NCI-H1417 treated with DMSO at 0.1 percent for 48 hours (cell line): ENCODE data around the gene ERGIC1.

Experiments used
- DNase-seq: peaks from one replicate; lab custom pipeline; 2025; lab: John Stamatoyannopoulos, UW

ERGIC1 gene

GRCh38 chr5:172828911-172829431, 5.1 kb upstream of the ERGIC1 start:
- no peak for DNase-seq

GRCh38 chr5:172830275-172830799, 3.7 kb upstream of the ERGIC1 start:
- DNase-seq: no peak

GRCh38 chr5:172830876-172831662, 3.0 kb upstream of the ERGIC1 start:
- DNase-seq: no peak

- DNase-seq: no peak
Observed at GRCh38 chr5:172832383-172833315, 1.4 kb upstream of the ERGIC1 start.

GRCh38 chr5:172833372-172833685, 722 bp upstream of the ERGIC1 start:
- DNase-seq: no peak

GRCh38 chr5:172834415-172835289, 601 bp downstream of the ERGIC1 start:
- DNase-seq: no peak

GRCh38 chr5:172835290-172835993, 1.4 kb downstream of the ERGIC1 start:
- no peak for DNase-seq

GRCh38 chr5:172835994-172836356, 1.9 kb downstream of the ERGIC1 start:
- no peak for DNase-seq

- DNase-seq: no peak
Observed at GRCh38 chr5:172837640-172838039, 3.6 kb downstream of the ERGIC1 start.

- DNase-seq: no peak
Observed at GRCh38 chr5:172838151-172838875, 4.3 kb downstream of the ERGIC1 start.

GRCh38 chr5:172839669-172840431, 5.8 kb downstream of the ERGIC1 start:
- no peak for DNase-seq

GRCh38 chr5:172840432-172841154, 6.5 kb downstream of the ERGIC1 start:
- DNase-seq: no peak

GRCh38 chr5:172841256-172841655, 7.2 kb downstream of the ERGIC1 start:
- no peak for DNase-seq

GRCh38 chr5:172843825-172844576, 9.9 kb downstream of the ERGIC1 start:
- no peak for DNase-seq

- no peak for DNase-seq
Observed at GRCh38 chr5:172844577-172844838, 10.5 kb downstream of the ERGIC1 start.

- DNase-seq: no peak
Observed at GRCh38 chr5:172845154-172845553, 11.1 kb downstream of the ERGIC1 start.

- no peak for DNase-seq
Observed at GRCh38 chr5:172845576-172845975, 11.5 kb downstream of the ERGIC1 start.

- DNase-seq: no peak
Observed at GRCh38 chr5:172846249-172846648, 12.2 kb downstream of the ERGIC1 start.

- DNase-seq: no peak
Observed at GRCh38 chr5:172846677-172847076, 12.6 kb downstream of the ERGIC1 start.
